ENCODE results near the gene TKT.

TKT gene

DNA sequence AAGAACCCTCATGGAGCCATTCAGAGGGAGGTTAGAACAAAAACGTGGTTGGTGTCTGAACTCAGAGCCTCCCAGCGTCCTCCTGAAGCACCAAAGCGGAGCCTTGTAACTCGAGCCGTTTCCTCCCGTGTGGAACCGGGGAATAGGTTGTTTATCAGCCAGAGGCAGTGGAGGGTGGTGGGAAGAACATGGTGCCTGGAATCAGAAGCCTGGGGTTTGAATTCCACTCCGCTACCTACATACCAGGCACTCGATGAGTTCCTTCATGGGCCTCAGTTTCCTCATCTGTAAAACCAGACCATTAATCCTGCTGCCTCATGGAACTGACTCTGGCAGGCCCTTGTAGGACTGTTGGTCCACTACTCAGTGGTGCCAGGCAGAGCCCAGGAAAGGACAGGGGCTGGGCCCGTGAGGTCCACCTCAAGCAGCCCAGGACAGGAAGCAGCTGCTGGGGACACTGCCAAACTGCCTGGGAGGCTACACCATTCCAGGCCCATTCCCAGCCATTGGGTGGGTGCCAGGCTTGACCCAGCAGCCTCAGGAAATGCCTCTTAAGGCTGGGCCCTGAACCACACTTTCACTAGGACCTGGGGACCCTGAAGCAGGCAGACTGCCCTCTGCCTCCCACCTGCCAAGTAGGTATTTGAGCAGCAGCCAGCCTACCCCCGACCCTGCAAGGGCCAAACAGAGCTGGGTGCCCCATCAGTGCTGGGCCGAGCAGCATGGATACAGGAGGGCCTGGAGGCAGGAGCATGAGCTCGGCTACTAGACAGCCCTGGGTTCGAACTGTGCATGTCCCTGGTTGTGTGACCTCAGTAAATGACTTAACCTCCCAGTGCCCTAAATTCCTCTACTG is 61.4 kb downstream of the TKT start:
- no peak for TF ChIP-seq CTCF (IDR thresholded peaks at IDR 0.05)
- no peaks in the 10 kb centered on the region for H3K9me3 Mint-ChIP-seq
- H3K4me3 Mint-ChIP-seq = peak overlapping the region; percentile 53

DNA sequence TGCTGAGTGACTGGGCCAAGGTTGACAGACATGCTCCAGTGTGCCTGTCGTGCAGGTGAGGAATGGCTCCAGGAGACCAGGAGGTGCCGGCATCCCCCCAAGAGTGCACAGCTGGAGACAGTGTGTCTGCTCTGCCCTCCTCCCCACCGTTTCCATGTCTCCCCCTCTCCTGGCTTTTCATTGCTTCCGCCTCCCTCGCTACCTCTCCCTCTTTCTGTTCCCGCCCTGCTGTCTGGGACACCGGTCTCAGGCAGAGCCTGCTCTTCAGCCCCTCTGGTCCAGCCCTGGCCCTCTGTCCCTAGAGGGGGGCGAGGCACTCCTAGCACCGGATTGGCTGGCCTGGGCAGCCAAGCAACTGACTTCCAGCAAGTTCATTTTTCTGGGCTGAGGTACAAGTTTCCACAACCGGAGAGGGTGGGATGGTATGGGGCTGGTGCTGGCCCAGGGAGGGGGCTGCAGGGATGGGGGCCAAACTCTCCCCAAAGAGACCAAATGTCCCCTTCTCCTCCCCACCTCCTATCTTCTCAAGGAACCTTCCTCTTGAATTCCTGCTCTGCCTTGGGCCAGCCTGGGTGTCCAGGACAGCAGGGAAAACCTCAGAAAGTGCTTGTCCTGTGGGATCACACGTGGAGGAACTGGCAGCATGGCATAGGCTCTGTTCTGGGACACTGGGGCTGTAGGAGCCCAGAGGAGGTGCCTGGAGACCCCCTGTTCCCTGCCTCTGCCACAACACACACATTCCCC is 62.2 kb downstream of the TKT start:
- TF ChIP-seq CTCF (IDR thresholded peaks at IDR 0.05) = no peak
- no peaks in the 10 kb centered on the region for H3K9me3 Mint-ChIP-seq
- H3K27me3 Mint-ChIP-seq (ENCODE audit: low read depth, poor library complexity) = peaks cover 3% of the 10 kb centered on the region
- DNase-seq = peak; percentile 44
- H3K4me3 Mint-ChIP-seq = peak overlapping the region; percentile 53
- peaks cover 61% of the 10 kb centered on the region for H3K4me1 Mint-ChIP-seq
- peaks cover 16% of the 10 kb centered on the region for H3K36me3 Mint-ChIP-seq (ENCODE audit: low read depth)
- H3K27ac Mint-ChIP-seq = peak overlapping the region; percentile 97

More for the DNA sequence above, 61.4 kb downstream of the TKT start:
- Mint-ChIP-seq H3K4me1 (peaks cover 62% of the 10 kb centered on the region), H3K27ac (peak overlapping the region; percentile 97), H3K36me3 (ENCODE audit: low read depth) (peaks cover 16% of the 10 kb centered on the region), H3K27me3 (ENCODE audit: low read depth, poor library complexity) (peaks cover 3% of the 10 kb centered on the region)
- DNase-seq = peak; percentile 65

- H3K9me3 Mint-ChIP-seq = no peaks in the 10 kb centered on the region
These were observed 63.2 kb downstream of the TKT start for GRCh38 chr3:53192608-53193007.

DNA sequence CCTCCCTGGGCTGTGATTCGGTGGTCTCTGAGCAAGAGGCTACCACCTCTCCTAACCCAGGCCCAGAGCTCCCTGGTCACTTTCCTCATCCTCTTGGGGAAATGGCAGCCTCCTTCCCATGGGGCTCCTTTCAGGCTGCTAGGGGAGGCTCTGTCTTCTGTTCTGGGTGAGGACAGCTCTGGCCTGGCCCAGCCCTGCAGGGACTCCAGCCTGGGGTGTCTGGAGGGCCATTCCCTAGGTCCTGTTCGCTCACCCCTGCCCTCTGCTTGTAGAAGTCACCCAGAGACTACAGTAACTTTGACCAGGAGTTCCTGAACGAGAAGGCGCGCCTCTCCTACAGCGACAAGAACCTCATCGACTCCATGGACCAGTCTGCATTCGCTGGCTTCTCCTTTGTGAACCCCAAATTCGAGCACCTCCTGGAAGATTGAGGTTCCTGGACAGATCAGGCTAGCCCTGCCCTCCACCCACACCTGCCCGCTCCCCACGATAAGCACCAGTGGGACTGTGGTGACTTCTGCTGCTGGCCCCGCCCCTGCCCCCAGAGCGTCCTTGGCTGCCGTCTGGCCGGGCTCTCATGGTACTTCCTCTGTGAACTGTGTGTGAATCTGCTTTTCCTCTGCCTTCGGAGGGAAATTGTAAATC is 63.9 kb downstream of the TKT start:
- no peak for DNase-seq
- Mint-ChIP-seq H3K27me3 (ENCODE audit: low read depth, poor library complexity) (peaks cover 3% of the 10 kb centered on the region), H3K9me3 (no peaks in the 10 kb centered on the region), H3K27ac (no peak overlapping the region), H3K4me3 (no peak overlapping the region), H3K4me1 (peaks cover 48% of the 10 kb centered on the region), H3K36me3 (ENCODE audit: low read depth) (peaks cover 21% of the 10 kb centered on the region)
- no peak for TF ChIP-seq CTCF (IDR thresholded peaks at IDR 0.05)

More at GRCh38 chr3:53192608-53193007, 63.2 kb downstream of the TKT start:
- Mint-ChIP-seq H3K27ac (peak overlapping the region; percentile 97), H3K27me3 (ENCODE audit: low read depth, poor library complexity) (peaks cover 3% of the 10 kb centered on the region), H3K4me1 (peaks cover 53% of the 10 kb centered on the region), H3K4me3 (peak overlapping the region; percentile 58), H3K36me3 (ENCODE audit: low read depth) (peaks cover 18% of the 10 kb centered on the region)
- no peak for TF ChIP-seq CTCF (IDR thresholded peaks at IDR 0.05)
- DNase-seq = no peak

- Mint-ChIP-seq H3K9me3 (no peaks in the 10 kb centered on the region), H3K36me3 (ENCODE audit: low read depth) (peaks cover 21% of the 10 kb centered on the region), H3K27me3 (ENCODE audit: low read depth, poor library complexity) (peaks cover 3% of the 10 kb centered on the region), H3K4me1 (peaks cover 38% of the 10 kb centered on the region), H3K4me3 (no peak overlapping the region), H3K27ac (no peak overlapping the region)
- DNase-seq = no peak
- no peak for TF ChIP-seq CTCF (IDR thresholded peaks at IDR 0.05)
These were observed 65.2 kb downstream of the TKT start for GRCh38 chr3:53190659-53191058.
